HEK293T (cell line): ENCODE measurements around the gene AKAP7.

Source experiments
- BHLHE40 ChIP-seq: fragments of 450-650 bp; IDR thresholded peaks from 2 replicates; pipeline ENCODE4 v1.6.1; 2016; ENCODE audit warnings: mild to moderate bottlenecking, moderate library complexity, borderline replicate concordance
- SUZ12 ChIP-seq: fragments of 450-650 bp; IDR thresholded peaks from 2 replicates; pipeline ENCODE4 v1.6.1; 2016; ENCODE audit warnings: mild to moderate bottlenecking

DNA sequence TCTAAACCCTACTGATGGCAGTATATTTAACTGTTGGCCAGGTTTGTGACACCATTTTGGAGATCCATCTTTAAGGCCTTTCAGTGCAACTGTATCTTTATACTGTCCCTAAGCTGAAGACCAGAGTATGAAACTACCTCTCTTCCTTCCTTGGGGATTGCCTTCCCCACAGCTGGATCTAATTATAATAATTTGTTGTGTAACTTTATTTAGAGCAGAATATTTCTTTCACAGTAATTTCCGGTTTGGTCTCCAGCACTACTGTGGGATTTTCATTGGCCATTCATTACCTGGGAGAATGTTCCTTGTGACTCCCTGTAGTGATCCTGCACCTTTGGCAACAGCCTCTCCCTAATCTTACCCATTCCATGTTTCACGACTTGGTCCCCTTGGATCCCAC, 75.2 kb downstream of the AKAP7 start:
- TF ChIP-seq BHLHE40 (no peak), SUZ12 (no peak)
